ENCODE data around the gene BSN. TPM values are rescaled to one million over a fixed set of nuclear protein-coding genes. Genes with fewer than 3 reads are reported as not detected.

BSN gene
- total RNA-seq, 1 donor from 2014 or later, result 0.92 TPM

DNA sequence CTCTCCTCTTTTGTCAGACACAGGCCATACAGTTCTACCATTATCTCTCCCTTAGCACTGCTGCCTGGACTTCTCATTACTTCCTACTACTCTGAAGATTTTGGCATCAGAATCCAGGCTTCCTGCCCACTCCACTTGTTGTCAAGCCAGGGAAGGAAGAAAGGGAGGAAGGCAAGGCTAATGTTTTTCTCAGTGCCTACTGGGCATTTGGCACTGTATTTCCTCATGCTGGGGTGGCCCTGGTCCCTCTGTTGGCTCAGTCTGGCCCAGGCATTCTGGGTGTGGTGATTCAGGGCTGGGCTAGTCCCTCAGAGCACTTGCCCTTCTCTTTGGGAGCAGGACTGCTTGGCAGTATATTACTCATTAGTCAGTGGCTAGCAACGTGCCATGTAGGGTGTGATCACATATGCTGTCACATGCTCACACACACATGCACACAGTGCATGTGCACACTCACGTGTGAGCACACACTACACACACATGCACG lies 52.9 kb downstream of the BSN start:
- TF ChIP-seq, protein P1, sequence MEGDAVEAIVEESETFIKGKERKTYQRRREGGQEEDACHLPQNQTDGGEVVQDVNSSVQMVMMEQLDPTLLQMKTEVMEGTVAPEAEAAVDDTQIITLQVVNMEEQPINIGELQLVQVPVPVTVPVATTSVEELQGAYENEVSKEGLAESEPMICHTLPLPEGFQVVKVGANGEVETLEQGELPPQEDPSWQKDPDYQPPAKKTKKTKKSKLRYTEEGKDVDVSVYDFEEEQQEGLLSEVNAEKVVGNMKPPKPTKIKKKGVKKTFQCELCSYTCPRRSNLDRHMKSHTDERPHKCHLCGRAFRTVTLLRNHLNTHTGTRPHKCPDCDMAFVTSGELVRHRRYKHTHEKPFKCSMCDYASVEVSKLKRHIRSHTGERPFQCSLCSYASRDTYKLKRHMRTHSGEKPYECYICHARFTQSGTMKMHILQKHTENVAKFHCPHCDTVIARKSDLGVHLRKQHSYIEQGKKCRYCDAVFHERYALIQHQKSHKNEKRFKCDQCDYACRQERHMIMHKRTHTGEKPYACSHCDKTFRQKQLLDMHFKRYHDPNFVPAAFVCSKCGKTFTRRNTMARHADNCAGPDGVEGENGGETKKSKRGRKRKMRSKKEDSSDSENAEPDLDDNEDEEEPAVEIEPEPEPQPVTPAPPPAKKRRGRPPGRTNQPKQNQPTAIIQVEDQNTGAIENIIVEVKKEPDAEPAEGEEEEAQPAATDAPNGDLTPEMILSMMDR (IDR thresholded peaks at IDR 0.05; ENCODE audit: insufficient read depth, low read length, poor library complexity, severe bottlenecking), result no peak
- no peak for DNase-seq (ENCODE audit: low read depth)

DNA sequence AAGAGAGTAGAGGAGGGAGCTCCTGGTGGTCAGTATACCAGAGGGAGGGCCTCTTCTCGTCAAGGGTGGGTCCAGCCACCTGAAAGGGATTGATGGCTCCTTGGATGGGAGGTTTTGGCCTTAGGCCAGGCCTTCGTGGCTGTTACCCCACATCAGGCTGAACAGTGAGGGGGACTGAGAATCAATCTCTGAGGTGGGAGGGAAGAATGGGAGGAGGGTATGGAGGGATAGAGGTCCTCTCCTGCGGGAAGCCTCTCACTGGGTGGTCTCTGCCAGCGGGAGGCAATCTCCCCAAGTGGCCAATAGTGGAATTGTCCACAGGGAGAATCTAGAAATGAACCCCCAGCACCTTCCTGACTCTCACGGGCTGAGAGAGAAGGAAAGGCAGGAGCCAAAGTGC lies 53.5 kb downstream of the BSN start:
- no peak overlapping the region for H3K4me3 ChIP-seq (ENCODE audit: low read depth, low read length)
- H3K27me3 ChIP-seq (ENCODE audit: control insufficient read depth, insufficient read depth, low read length), result no peaks in the 10 kb centered on the region
- no peaks in the 10 kb centered on the region for H3K36me3 ChIP-seq (ENCODE audit: control insufficient read depth, insufficient read depth, low read length)
- no peak for DNase-seq (ENCODE audit: low read depth)
- TF ChIP-seq, protein P1 (IDR thresholded peaks at IDR 0.05; ENCODE audit: insufficient read depth, low read length, poor library complexity, severe bottlenecking), result peak; percentile 33

More for the DNA sequence above, 52.9 kb downstream of the BSN start:
- no peak overlapping the region for H3K4me3 ChIP-seq (ENCODE audit: low read depth, low read length)
- no peaks in the 10 kb centered on the region for H3K36me3 ChIP-seq (ENCODE audit: control insufficient read depth, insufficient read depth, low read length)
- no peaks in the 10 kb centered on the region for H3K27me3 ChIP-seq (ENCODE audit: control insufficient read depth, insufficient read depth, low read length)

DNA sequence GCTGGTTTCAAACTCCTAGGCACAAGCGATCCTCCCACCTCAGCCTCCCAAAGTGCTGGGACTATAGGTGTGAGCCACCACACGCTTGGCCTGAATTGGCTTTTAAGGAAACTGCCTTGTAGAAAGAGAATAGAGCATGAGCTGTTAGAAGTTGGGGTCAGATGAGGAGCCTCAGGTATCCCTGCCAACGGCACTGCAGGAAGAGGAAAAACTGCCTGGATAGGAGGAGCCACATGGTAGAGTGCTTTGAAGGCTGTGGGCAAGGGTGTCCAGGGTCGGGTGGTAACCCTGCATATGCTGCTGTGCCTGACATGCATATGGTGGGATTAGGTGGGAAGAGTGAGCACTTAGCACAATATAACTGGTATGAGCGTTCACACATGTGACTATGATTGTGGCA lies 55.0 kb downstream of the BSN start:
- H3K36me3 ChIP-seq (ENCODE audit: control insufficient read depth, insufficient read depth, low read length), result no peaks in the 10 kb centered on the region
- no peaks in the 10 kb centered on the region for H3K27me3 ChIP-seq (ENCODE audit: control insufficient read depth, insufficient read depth, low read length)
- TF ChIP-seq, protein P1 (IDR thresholded peaks at IDR 0.05; ENCODE audit: insufficient read depth, low read length, poor library complexity, severe bottlenecking), result no peak
- DNase-seq (ENCODE audit: low read depth), result no peak
- H3K4me3 ChIP-seq (ENCODE audit: low read depth, low read length), result no peak overlapping the region

DNA sequence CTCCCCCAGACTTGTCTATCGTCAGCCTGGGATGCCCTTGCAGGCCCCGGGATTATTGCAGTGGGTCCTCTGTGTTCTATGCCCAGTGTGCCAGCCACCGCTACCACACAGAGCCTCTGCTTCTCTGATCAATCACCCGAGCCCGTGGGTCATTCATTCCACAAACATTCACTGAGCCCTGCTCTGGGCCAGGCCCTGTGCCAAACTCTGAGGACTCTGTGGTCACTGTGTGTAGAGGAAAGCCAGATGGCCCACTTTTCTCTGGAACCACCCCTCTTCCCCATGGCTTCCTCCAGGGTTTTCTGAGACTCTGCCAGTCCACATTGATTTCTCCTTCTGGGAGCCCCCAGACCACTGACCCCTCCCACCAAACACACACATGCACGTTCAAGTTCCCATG lies 55.5 kb downstream of the BSN start:
- H3K27me3 ChIP-seq (ENCODE audit: control insufficient read depth, insufficient read depth, low read length), result no peaks in the 10 kb centered on the region
- H3K36me3 ChIP-seq (ENCODE audit: control insufficient read depth, insufficient read depth, low read length), result no peaks in the 10 kb centered on the region
- DNase-seq (ENCODE audit: low read depth), result no peak
- TF ChIP-seq, protein P1 (IDR thresholded peaks at IDR 0.05; ENCODE audit: insufficient read depth, low read length, poor library complexity, severe bottlenecking), result no peak
- no peak overlapping the region for H3K4me3 ChIP-seq (ENCODE audit: low read depth, low read length)

DNA sequence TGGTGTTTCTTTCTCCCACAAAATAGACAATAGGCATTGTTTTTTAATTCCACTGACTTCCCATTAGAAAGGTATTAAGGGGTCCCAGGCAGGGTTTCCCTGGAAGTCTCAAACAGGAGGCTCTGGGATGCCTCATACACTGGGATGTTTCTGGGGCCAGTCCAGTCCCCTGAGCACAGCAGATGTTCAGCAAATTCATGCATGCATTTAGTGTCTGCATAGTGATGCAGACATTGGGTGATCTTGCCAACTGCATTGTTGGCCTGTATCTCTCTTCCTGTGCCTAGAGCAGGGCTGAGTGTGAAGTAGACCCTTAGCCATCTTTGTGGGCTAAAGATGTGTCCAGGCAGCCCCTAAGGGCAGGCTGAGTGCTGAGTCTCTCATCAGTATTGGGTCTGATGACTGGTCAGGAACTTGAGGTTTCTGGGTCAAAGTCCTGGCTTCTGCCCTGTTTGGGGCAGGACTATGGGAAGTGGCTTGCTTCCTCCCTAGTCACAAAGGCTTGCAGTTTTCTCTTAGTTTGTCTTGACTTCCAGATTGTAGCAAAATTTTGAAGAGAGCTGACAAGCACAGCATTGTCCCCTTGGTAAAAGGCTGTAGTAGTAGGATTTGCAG lies 56.5 kb downstream of the BSN start:
- Histone ChIP-seq H3K4me3 (ENCODE audit: low read depth, low read length) (no peak overlapping the region), H3K27me3 (ENCODE audit: control insufficient read depth, insufficient read depth, low read length) (no peaks in the 10 kb centered on the region), H3K36me3 (ENCODE audit: control insufficient read depth, insufficient read depth, low read length) (no peaks in the 10 kb centered on the region)
- no peak for DNase-seq (ENCODE audit: low read depth)
- TF ChIP-seq, protein P1 (IDR thresholded peaks at IDR 0.05; ENCODE audit: insufficient read depth, low read length, poor library complexity, severe bottlenecking), result no peak

DNA sequence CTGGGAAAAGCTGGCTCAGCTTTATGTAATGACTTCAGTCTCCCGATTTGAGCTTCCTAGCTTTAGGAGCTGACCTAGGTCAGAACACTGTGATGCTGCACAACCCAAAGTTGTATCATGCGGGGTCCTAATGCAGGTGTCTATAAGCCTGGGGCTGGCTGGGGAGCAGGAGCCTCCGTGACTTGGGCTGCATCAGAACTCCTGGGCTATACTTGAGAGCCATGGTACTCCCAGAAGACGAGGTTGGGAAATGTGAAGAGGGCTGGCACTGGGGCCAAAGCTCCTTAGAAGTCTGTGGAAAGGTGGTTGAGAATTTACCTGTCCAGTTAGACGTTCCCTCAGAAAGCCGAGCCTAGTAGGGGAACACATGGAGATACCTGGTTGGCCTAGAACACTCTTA lies 57.0 kb downstream of the BSN start:
- DNase-seq (ENCODE audit: low read depth), result no peak
- no peaks in the 10 kb centered on the region for H3K36me3 ChIP-seq (ENCODE audit: control insufficient read depth, insufficient read depth, low read length)
- no peak overlapping the region for H3K4me3 ChIP-seq (ENCODE audit: low read depth, low read length)
- TF ChIP-seq, protein P1 (IDR thresholded peaks at IDR 0.05; ENCODE audit: insufficient read depth, low read length, poor library complexity, severe bottlenecking), result no peak
- no peaks in the 10 kb centered on the region for H3K27me3 ChIP-seq (ENCODE audit: control insufficient read depth, insufficient read depth, low read length)

Measured in kidney epithelial cell (primary cell).